Measurements from ENCODE around the gene PARP14. TPM values are rescaled to one million over a fixed set of nuclear protein-coding genes. Genes with fewer than 3 reads are reported as not detected.

The PARP14 gene
- total and polyA plus RNA-seq, 2 experiments from 2014 or later, result 8.5 to 33.1 TPM

DNA sequence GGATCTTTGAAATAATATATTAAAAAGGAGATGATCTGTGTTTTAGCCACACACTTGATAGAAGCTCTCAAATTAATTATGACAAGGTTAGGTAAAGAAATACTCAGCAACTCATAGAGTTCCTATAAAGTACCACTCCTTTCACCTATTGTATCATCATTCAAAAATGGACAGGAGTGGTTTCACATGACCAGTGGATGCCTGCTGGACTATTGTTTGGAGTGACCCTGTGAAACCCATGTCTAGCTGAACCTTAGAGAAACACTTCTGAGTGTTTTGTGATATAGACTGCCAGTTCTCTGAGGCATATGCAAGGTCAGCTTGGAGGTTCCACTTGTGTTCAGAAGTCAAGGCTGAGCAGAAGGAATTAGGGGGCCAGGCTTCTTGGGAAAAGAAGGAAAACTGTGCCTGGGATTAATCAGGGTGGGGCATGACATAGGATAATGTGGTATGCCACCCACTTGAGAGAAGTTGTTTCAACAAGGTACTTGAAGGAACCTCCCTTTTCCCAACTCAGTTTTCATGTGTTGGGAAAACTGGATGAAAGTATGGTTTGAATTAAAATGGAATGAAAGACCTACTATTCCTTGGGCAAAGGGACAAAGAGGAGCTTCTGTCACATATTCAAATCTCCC lies 15.4 kb downstream of the PARP14 start:
- Histone ChIP-seq H3K9me3 (ENCODE audit: low read depth) (no peaks in the 10 kb centered on the region), H3K4me3 (no peak overlapping the region), H2AFZ (no peak overlapping the region), H3K27ac (no peak overlapping the region), H3K9me2 (replicated peaks; ENCODE audit: insufficient read depth) (no peaks in the 10 kb centered on the region), H3K4me2 (no peak overlapping the region), H4K20me1 (ENCODE audit: insufficient read depth, poor library complexity, severe bottlenecking) (no peaks in the 10 kb centered on the region), H3K36me3 (replicated peaks; ENCODE audit: insufficient read depth, low read depth) (no peaks in the 10 kb centered on the region), H3K4me1 (ENCODE audit: insufficient read depth) (no peaks in the 10 kb centered on the region), H3K27me3 (no peaks in the 10 kb centered on the region), H3K79me2 (no peaks in the 10 kb centered on the region)
- DNase-seq (ENCODE audit: low spot score), result no peak
- TF ChIP-seq, protein P1, sequence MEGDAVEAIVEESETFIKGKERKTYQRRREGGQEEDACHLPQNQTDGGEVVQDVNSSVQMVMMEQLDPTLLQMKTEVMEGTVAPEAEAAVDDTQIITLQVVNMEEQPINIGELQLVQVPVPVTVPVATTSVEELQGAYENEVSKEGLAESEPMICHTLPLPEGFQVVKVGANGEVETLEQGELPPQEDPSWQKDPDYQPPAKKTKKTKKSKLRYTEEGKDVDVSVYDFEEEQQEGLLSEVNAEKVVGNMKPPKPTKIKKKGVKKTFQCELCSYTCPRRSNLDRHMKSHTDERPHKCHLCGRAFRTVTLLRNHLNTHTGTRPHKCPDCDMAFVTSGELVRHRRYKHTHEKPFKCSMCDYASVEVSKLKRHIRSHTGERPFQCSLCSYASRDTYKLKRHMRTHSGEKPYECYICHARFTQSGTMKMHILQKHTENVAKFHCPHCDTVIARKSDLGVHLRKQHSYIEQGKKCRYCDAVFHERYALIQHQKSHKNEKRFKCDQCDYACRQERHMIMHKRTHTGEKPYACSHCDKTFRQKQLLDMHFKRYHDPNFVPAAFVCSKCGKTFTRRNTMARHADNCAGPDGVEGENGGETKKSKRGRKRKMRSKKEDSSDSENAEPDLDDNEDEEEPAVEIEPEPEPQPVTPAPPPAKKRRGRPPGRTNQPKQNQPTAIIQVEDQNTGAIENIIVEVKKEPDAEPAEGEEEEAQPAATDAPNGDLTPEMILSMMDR (IDR thresholded peaks at IDR 0.05; ENCODE audit: poor library complexity), result no peak
- TF ChIP-seq EZH2phosphoT487 (IDR thresholded peaks at IDR 0.05; ENCODE audit: low read depth, severe bottlenecking, unreplicated experiment), result no peak

DNA sequence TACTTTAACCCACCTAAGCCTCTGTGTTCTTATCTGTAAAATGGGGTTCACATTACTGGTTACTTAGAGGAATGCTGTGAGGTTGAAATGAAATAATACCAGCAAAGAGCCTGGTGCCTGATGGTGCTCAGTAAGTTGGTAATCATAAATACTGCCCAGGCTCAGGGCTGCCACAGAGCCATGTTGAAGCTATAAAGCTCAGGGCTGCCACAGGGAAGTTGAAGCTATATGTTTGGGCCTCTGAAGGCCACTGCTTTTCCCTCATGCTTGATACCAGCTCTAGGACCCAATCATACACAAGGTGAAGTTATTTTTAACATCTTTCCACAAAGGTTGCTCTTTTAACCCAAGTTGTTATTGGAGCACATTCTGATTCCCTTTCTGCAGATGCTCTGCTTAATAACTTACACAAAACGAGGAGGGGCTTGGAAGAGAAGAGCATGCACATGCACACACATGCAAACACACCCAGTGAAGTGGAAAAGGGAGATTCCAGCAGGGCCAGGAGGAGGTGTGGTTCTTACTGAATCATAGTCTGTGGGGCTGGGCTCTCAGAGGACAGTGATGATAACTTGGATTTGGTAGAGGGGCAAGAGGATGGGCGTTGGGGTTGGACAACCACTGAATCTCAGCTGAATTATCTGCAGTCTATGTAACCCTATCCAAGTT lies 17.4 kb downstream of the PARP14 start:
- H3K9me3 ChIP-seq (ENCODE audit: low read depth), result no peaks in the 10 kb centered on the region
- 84% methylated on average over 2 of the region's 2 CpGs for WGBS (ENCODE audit: low lambda C conversion rate, missing lambda C conversion rate)

DNA sequence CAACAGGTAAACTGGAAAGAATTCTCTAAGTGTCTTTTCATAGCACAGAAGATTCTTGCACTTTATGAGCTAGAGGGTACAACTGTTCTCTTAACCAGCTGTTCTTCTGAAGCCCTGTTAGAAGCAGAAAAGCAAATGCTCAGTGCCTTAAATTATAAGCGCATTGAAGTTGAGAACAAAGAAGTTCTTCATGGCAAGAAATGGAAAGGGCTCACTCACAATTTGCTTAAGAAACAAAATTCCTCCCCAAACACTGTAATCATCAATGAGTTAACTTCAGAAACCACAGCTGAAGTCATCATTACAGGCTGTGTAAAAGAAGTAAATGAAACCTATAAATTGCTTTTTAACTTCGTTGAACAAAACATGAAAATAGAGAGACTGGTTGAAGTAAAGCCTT lies 19.6 kb downstream of the PARP14 start:
- Histone ChIP-seq H3K4me3 (no peak overlapping the region), H3K27ac (peak overlapping the region; percentile 18), H3K9me2 (replicated peaks; ENCODE audit: insufficient read depth) (no peaks in the 10 kb centered on the region), H2AFZ (no peak overlapping the region), H3K36me3 (replicated peaks; ENCODE audit: insufficient read depth, low read depth) (no peaks in the 10 kb centered on the region), H4K20me1 (ENCODE audit: insufficient read depth, poor library complexity, severe bottlenecking) (no peaks in the 10 kb centered on the region), H3K9me3 (ENCODE audit: low read depth) (no peaks in the 10 kb centered on the region), H3K4me1 (ENCODE audit: insufficient read depth) (no peaks in the 10 kb centered on the region), H3K27me3 (no peaks in the 10 kb centered on the region), H3K4me2 (peak overlapping the region; percentile 31), H3K79me2 (no peaks in the 10 kb centered on the region)
- DNase-seq (ENCODE audit: low spot score), result no peak
- TF ChIP-seq, protein P1 (IDR thresholded peaks at IDR 0.05; ENCODE audit: poor library complexity), result no peak
- TF ChIP-seq EZH2 (IDR thresholded peaks at IDR 0.05; ENCODE audit: borderline replicate concordance), result no peak
- TF ChIP-seq EZH2phosphoT487 (IDR thresholded peaks at IDR 0.05; ENCODE audit: low read depth, severe bottlenecking, unreplicated experiment), result no peak
- 58% methylated on average over 2 of the region's 2 CpGs for WGBS (ENCODE audit: low lambda C conversion rate, missing lambda C conversion rate)

More for the DNA sequence above, 17.4 kb downstream of the PARP14 start:
- Histone ChIP-seq H3K4me2 (no peak overlapping the region), H3K27me3 (no peaks in the 10 kb centered on the region), H3K4me3 (no peak overlapping the region), H3K4me1 (ENCODE audit: insufficient read depth) (no peaks in the 10 kb centered on the region), H3K36me3 (replicated peaks; ENCODE audit: insufficient read depth, low read depth) (no peaks in the 10 kb centered on the region), H3K9me2 (replicated peaks; ENCODE audit: insufficient read depth) (no peaks in the 10 kb centered on the region), H4K20me1 (ENCODE audit: insufficient read depth, poor library complexity, severe bottlenecking) (no peaks in the 10 kb centered on the region), H3K79me2 (no peaks in the 10 kb centered on the region), H2AFZ (no peak overlapping the region), H3K27ac (no peak overlapping the region)
- no peak for DNase-seq (ENCODE audit: low spot score)
- TF ChIP-seq EZH2phosphoT487 (IDR thresholded peaks at IDR 0.05; ENCODE audit: low read depth, severe bottlenecking, unreplicated experiment), result no peak
- TF ChIP-seq, protein P1 (IDR thresholded peaks at IDR 0.05; ENCODE audit: poor library complexity), result no peak
- TF ChIP-seq EZH2 (IDR thresholded peaks at IDR 0.05; ENCODE audit: borderline replicate concordance), result no peak

Data from hepatocyte (in vitro differentiated cells).